ENCODE measurements around the gene NCOA1.
A peak's percentile ranks its signal among the peaks of the same experiment; 100 is the strongest.
"Not testable (repeated sequence)": the region's sequence is repeated elsewhere in the genome, so short reads cannot be mapped to it uniquely, and the experiment has no call there.

Gene NCOA1

GRCh38 chr2:24490690-24491541 lies at the start of gene NCOA1:
TSS of gene NCOA1 (plus strand) at chr2:24491254. CDS start at chr2:24658678, 167,424 bp downstream.
- peak; percentile 97 for DNase-seq (ENCODE audit: low spot score)

- DNase-seq (ENCODE audit: low spot score), result no peak
These were observed 42.3 kb upstream of the NCOA1 start for GRCh38 chr2:24448797-24449196.

- no peak for DNase-seq (ENCODE audit: low spot score)
These were observed 41.7 kb upstream of the NCOA1 start for GRCh38 chr2:24449344-24449743.

- DNase-seq (ENCODE audit: low spot score), result no peak
These were observed 39.1 kb upstream of the NCOA1 start for GRCh38 chr2:24451805-24452501.

- DNase-seq (ENCODE audit: low spot score), result no peak
These were observed 38.6 kb upstream of the NCOA1 start for GRCh38 chr2:24452502-24452885.

GRCh38 chr2:24453379-24454073 lies 37.5 kb upstream of the NCOA1 start:
- no peak for DNase-seq (ENCODE audit: low spot score)

GRCh38 chr2:24454294-24454693 lies 36.8 kb upstream of the NCOA1 start:
- DNase-seq (ENCODE audit: low spot score), result peak; percentile 49

GRCh38 chr2:24456599-24457556 lies 34.2 kb upstream of the NCOA1 start:
- peak; percentile 92 for DNase-seq (ENCODE audit: low spot score)

- no peak for DNase-seq (ENCODE audit: low spot score)
These were observed 33.2 kb upstream of the NCOA1 start for GRCh38 chr2:24457696-24458386.

- DNase-seq (ENCODE audit: low spot score), result no peak
These were observed 31.6 kb upstream of the NCOA1 start for GRCh38 chr2:24459224-24460161.

GRCh38 chr2:24461685-24462084 lies 29.4 kb upstream of the NCOA1 start:
- no peak for DNase-seq (ENCODE audit: low spot score)

GRCh38 chr2:24463271-24463670 lies 27.8 kb upstream of the NCOA1 start:
- DNase-seq (ENCODE audit: low spot score), result no peak

- no peak for DNase-seq (ENCODE audit: low spot score)
These were observed 23.9 kb upstream of the NCOA1 start for GRCh38 chr2:24466871-24467870.

GRCh38 chr2:24468453-24468852 lies 22.6 kb upstream of the NCOA1 start:
- not testable (repeated sequence) for DNase-seq (ENCODE audit: low spot score)

GRCh38 chr2:24469148-24469650 lies 21.9 kb upstream of the NCOA1 start:
- no peak for DNase-seq (ENCODE audit: low spot score)

- no peak for DNase-seq (ENCODE audit: low spot score)
These were observed 19.4 kb upstream of the NCOA1 start for GRCh38 chr2:24471662-24472061.

- DNase-seq (ENCODE audit: low spot score), result no peak
These were observed 18.6 kb upstream of the NCOA1 start for GRCh38 chr2:24472416-24472815.

- no peak for DNase-seq (ENCODE audit: low spot score)
These were observed 17.4 kb upstream of the NCOA1 start for GRCh38 chr2:24473626-24474025.
